ENCODE data around the gene OR2T3. TPM values are rescaled to one million over a fixed set of nuclear protein-coding genes. Genes with fewer than 3 reads are reported as not detected.

The OR2T3 gene
- not detected in 2 replicates for total RNA-seq

DNA sequence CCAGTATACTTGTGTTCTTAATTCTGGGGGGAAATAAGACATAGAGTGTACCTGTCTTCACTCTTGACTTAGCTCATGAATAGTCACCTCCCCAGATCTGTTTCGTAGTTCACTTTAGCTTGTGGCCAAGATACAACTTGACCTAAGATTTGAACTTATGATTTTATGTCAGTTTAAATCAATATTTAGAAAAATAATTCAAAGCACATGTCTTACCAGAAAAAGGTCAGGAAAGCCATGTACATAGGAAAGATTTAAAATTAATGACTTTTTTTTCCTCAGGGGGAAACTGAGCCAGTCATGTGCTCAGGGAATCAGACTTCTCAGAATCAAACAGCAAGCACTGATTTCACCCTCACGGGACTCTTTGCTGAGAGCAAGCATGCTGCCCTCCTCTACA is at the start of gene OR2T3:
Gene OR2T3, plus strand, starts transcription at position 301 of the 400 bp plus-strand sequence. Its CDS starts 0 bp downstream, at position 301.

GRCh38 chr1:248445399-248445798 is 27.8 kb upstream of the OR2T3 start, which contains the start of gene OR2T2:
TSS of gene OR2T2 (plus strand) at chr1:248445637. CDS start at chr1:248452798, 7,161 bp downstream.

DNA sequence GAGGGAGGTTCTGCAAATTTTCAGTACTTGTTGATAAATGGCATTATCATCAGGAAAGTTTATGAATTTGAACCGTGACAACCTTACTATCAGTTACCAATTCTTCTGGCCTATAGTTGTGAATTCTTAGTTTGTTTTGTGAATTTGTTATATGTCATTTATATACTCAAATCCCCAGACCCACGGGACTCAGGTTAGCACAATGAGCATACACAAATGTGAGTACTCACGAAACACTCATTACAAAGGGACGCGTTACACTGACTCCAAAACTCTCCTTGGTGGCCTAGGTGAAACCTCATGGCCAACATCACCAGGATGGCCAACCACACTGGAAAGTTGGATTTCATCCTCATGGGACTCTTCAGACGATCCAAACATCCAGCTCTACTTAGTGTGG is 15.1 kb downstream of the OR2T3 start, which contains the start of gene OR2T5:
Gene OR2T5, plus strand, starts transcription at position 301 of the 400 bp plus-strand sequence. Its CDS starts 0 bp downstream, at position 301.

DNA sequence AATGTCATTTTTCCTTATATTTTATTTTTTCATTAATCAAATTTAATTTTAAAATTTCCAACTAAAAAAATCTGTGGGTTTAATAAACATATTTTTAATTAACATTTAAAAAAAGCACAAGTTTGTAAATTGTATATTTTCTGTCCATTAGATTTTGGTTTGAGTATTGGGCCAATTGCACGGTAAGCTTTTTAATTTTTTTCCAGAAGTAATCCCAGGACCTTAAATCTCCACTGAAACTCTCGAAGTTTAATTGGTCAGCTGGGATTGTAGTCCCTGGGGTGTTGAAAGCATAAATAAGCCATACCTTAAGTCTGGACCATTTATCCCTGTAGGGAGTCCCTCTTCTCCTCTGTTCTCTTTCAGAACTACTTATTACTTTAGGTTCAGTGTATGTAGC is 34.6 kb downstream of the OR2T3 start, which contains the start of gene OR2G6:
Gene OR2G6, plus strand, starts transcription at position 301 of the 400 bp plus-strand sequence. CDS start 13,574 bp downstream, outside the sequence.

Other genes starting within 250 kb of the OR2T3 start
- gene OR2M4, start 241.9 kb upstream of the OR2T3 start, total RNA-seq: not detected in 2 replicates
- gene OR2T33, start 195.4 kb upstream of the OR2T3 start, total RNA-seq: not detected in 2 replicates
- gene OR2T12, start 169.9 kb upstream of the OR2T3 start, total RNA-seq: not detected in 2 replicates
- not detected in 2 replicates for gene OR2M7, start 148.8 kb upstream of the OR2T3 start, total RNA-seq
- gene OR14C36, start 124.6 kb upstream of the OR2T3 start, total RNA-seq: not detected in 2 replicates
- not detected in 2 replicates for gene OR2T4, start 111.7 kb upstream of the OR2T3 start, total RNA-seq
- gene OR2T6, start 97.6 kb upstream of the OR2T3 start, total RNA-seq: not detected in 2 replicates
- gene OR2T1, start 70.3 kb upstream of the OR2T3 start, total RNA-seq: not detected in 2 replicates
- gene OR2T2, start 27.7 kb upstream of the OR2T3 start, total RNA-seq: not detected in 2 replicates
- not detected in 2 replicates for gene OR2T5, start 15.2 kb downstream of the OR2T3 start, total RNA-seq
- not detected in 2 replicates for gene OR2G6, start 34.7 kb downstream of the OR2T3 start, total RNA-seq
- not detected in 2 replicates for gene OR2T29, start 89.4 kb downstream of the OR2T3 start, total RNA-seq
- gene OR2T34, start 101.4 kb downstream of the OR2T3 start, total RNA-seq: not detected in 2 replicates
- gene OR2T10, start 124.3 kb downstream of the OR2T3 start, total RNA-seq: not detected in 2 replicates
- gene OR2T11, start 161.7 kb downstream of the OR2T3 start, total RNA-seq: not detected in 2 replicates
- gene OR2T35, start 171.9 kb downstream of the OR2T3 start, total RNA-seq: not detected in 2 replicates
- not detected in 2 replicates for gene OR2T27, start 182.2 kb downstream of the OR2T3 start, total RNA-seq
- gene OR14I1, start 229.4 kb downstream of the OR2T3 start, total RNA-seq: not detected in 2 replicates